GM19035 (cell line): Measurements from ENCODE around the gene RNPS1.
"Not testable (repeated sequence)": the region's sequence is repeated elsewhere in the genome, so short reads cannot be mapped to it uniquely, and the experiment has no call there.

Source experiments
- ATAC-seq: cut with Tn5 transposase; IDR thresholded peaks from one replicate; pipeline ENCODE4 v1.9.1; 2021; ENCODE audit not compliant: unreplicated experiment

RNPS1 gene

DNA sequence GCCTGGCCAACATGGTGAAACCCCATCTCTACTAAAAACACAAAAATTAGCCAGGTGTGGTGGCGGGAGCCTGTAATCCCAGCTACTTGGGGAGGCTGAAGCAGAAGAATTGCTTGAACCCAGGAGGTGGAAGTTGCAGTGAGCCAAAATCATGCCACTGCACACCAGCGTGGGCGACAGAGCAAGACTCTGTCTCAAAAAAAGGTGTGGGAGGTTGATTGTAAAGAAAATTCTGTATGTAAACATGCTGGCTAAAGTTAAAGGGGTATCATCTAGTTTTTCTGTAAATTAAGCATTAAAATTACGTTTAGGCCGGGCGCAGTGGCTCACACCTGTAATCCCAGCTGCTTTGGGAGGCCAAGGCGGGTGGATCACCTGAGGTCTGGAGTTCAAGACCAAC, 9.4 kb downstream of the RNPS1 start:
- ATAC-seq: not testable (repeated sequence)

DNA sequence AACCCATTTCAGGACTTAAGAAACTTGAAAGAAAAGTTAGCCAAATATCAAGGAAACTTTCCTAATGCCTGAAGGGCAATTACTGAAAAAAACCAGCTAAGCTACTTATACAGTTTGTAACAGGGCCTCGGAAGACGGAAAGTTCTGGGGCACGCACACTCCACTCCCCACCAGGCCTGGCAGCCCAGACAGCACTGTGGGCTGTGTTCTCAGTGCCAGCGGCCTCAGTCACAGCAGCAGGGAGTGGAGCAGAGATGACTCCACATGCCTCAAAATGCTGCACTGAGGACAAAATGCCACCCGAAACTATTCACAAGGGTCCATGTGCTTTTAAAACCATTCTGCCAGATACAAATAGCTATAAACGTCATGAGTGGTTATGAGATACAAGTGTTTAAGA, 10.2 kb downstream of the RNPS1 start:
- no peak for ATAC-seq

DNA sequence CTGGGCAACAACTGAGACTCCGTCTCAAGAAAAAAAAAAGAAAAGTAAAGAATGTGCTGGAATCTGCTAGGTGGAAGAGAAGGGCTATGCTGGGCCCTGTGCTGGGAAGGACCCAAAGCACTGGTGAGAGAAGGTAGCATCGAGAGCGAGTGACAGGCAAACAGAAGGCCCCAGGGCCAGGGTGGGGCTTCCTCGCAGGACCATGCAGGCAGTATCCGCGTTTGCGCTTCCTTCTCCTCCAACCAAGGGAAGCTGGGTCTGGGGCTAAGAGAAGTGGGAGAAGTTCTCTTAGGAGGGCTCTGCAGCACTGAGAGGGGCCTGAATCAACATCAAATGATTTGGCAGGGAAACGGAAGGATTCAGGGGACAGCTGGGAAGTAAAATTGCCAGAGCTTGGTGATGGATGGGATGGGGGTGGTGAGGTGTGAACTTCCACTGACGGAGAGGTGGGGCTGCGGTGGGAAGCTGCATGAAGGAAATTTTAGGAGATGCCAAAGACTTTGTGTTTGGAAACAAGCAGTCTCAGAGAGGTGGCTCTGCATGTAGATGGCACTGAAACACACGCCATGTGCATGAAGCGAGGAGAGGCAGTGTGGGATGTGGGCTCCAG, 11.3 kb downstream of the RNPS1 start:
- ATAC-seq: no peak

- ATAC-seq: no peak
Measured at GRCh38 chr16:2253293-2253692, 14.6 kb downstream of the RNPS1 start.

DNA sequence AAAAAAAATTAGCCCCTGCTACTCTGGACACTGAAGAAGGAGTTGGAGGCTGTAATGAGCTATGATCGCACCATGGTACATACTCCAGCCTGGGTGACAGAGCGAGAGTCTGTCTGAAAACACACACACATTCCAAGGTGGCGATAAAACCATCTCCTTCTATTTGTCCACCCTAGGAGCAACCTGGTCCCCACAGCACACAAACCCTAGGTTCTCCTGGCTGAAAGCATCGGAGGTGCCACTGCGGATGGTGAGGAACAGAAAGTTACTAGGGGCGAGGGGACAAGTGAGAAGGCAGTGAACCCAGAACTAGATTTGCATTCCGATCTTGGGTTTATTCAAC, 15.1 kb downstream of the RNPS1 start:
- ATAC-seq: no peak

- ATAC-seq: peak; percentile 90
Measured at GRCh38 chr16:2251296-2252111, 16.4 kb downstream of the RNPS1 start, which contains the start of gene ECI1. Gene ECI1, minus strand, starts transcription at chr16:2251587. Its CDS starts 21 bp downstream, at chr16:2251566.

GRCh38 chr16:2250652-2251295, 17.2 kb downstream of the RNPS1 start:
- ATAC-seq: no peak

DNA sequence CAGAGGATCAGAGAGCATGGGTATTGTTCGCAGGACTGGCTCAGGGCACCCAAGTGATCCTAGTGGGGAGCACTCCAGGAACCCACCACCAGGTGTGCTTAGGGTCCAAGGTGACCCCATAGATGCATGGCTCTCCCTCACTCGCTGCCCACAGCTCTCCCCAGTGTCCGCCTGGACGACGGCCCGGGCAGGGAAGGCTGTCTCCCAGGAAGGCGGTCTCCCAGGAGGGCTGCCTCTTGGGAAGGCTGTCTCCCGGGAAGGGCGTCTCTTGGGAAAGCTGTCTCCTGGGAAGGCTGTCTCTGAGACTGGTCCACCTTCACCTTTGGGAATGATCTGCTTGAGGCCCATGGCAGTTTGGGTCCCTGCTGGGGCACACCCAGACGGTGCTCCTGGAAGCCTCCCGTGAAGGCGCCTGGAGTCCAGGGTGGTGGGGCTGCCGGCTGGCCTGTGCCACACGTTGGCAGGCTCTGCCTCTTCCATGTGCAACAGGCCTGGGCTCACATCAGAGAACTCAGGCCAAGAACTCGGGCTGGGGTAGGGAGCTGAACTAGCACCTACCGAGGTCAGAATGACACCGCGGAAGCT, 21.5 kb downstream of the RNPS1 start:
- ATAC-seq: no peak

DNA sequence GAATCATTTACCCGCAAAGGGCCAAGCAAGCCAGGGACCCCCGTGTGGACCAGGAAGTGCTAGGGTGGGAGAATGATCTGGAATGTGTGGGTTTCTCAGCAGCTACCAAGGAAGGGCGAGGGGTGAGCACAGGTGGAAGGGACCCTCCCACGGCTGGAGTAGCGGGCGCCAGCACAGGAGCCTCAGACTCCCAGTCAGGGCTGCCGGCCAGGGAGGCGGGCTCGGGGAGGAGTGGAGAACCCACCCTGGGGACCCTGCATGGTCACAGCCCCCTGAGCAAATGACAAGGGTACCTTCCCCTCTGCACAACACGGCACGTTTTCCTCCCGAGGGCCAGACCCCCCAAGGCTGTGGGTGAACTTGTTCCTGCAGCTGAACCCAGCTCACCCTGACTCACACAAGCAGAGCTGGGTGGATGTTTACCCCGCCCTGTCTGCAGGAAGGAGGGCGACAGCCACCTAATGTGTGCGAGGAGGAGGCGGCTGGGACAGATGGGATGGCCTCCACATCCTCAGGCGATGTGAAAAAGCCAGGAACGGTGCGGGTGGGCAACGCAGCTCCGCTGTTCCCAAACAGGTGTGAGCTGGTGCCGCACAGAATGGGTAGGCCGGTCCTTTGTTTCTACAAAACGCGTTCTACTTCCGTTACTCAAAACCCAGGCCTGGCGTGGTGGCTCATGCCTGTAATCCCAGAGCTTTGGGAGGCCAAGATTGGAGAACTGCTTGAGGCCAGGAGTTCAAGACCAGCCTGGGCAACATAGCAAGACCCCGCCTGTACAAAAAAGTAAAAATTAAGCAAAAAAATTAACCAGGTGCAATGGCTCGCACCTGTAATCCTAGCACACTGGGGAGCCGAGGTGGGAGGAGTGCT, 22.8 kb downstream of the RNPS1 start:
- no peak for ATAC-seq

- no peak for ATAC-seq
Measured at GRCh38 chr16:2244301-2244700, 23.6 kb downstream of the RNPS1 start.

DNA sequence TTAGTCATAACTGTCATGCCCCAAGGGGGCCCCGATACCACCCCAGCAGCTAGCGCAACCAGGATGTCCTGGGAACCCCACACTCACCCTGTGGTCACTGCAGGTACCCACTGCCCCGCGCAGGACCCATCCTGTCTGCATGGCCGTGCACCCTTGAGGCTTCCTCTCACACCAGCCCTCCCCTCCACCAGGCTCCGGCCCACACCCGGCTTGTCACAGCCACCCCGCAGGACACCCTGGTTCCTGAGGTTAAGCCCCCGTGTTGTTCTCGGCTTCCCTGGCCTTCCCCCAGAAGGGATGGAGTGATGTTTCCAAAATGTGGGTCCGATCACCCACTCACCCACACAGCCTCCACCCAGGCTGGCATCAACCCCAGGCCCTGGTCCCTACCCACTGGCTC, 24.1 kb downstream of the RNPS1 start:
- ATAC-seq: no peak

DNA sequence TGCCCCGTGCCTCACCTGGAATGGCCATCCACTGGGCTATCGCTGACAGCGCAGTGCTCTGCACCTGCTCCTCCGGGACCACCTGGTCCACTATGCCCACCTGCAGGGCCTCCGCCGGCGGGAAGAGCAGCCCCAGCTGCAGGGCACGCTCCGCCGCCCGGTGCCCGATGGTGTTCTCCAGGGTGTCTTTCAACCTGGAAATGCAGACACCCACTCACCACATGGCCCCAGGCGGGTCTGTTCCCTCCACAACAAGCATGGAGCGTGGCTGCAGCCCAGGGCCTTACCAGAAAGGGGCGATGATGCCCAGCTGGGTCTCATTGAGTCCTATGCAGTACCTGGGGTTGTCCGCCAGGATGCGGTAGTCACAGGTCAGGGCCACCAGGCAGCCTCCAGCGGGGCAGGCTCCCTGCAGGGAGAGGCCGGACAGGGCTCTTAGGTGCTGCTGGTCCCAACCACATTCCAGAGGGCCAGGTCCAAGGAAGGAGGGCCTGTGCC, 24.8 kb downstream of the RNPS1 start:
- ATAC-seq: no peak

DNA sequence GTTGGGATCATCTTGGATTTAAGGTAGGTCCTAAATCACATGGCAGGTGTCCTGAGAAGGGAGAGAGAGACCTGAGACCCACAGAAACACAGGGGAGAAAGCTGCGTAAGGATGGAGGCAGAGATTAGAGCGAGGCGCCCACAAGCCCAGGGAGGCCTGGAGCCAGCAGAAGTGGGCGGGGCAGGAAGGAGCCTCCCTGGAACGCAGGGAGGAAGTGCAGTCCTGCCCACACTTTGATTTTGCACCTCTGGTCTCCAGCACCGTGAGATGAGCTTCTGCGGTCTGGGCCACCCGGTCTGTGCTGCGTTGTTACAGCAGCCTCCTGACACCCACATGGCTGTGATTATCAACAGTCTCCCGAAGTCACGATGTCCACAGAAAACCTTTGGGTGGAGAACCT, 25.3 kb downstream of the RNPS1 start:
- ATAC-seq: no peak

- not testable (repeated sequence) for ATAC-seq
Measured at GRCh38 chr16:2240331-2240730, 27.6 kb downstream of the RNPS1 start.

DNA sequence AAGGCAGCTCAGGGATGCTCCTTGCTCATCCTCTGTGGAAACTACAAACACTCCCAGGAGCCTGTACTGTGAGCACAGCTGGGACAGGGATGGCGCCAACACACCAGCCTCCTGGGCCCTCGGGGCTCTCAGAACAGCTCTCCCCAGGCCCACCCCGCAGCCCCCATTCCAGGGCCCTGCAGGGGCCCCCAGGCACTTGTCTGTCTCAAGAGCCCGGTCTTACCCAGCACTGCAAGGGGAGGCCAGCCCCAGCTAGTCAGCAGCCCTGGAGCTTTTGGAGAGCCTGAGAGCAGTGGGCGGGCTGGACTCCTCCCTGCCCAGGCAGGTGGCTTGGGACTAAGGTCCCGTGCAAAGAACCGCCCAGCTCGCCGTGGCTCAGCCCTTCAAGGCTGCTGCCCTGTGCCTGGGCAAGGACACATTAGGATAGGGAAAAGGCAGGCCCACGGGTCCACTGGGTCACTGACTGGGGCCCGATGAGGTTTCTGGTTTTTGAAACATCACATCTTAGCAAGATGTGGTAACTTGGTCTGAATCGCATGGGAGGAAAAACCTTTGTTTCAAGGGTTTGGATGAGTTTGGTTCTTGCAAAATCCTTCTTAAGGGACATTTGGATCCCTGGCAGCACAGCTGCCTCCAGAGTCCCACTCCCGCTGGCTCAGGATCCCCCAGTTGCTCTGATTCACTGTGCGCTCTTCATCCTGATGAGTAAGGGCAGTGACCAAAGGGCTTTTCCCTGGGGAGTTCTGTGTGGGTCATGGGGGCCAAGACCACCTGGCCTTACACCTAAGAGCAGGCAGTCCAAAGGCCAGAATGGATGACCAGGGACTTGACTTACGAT, 28.9 kb downstream of the RNPS1 start:
- no peak for ATAC-seq

- no peak for ATAC-seq
Measured at GRCh38 chr16:2238150-2238837, 29.6 kb downstream of the RNPS1 start.

- ATAC-seq: no peak
Measured at GRCh38 chr16:2237493-2238149, 30.3 kb downstream of the RNPS1 start.

DNA sequence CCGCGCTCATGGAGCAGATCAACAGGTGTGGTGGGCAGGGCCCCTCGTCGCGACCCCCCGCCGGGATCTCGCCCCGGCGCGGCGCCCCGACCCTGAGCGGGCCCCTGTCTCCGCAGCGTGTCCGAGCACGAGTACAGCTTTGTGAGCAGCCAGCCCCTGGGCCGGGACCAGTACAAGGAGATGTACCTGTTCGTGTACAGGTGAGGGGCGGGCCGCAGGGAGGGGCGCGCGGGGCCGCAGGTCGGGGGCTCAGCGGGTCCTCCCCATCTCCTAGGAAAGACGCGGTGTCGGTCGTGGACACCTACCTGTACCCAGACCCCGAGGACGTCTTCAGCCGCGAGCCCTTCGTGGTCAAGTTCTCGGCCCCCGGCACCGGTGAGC, 30.8 kb downstream of the RNPS1 start:
- ATAC-seq: no peak
